ENCODE data around the gene MAP2K7. TPM values are rescaled to one million over a fixed set of nuclear protein-coding genes. Genes with fewer than 3 reads are reported as not detected.

Gene MAP2K7
- 34.4 and 42.1 TPM in 2 replicates for total RNA-seq
- long read RNA-seq, partial matches to known transcripts: 0 of 1 reads
- long read RNA-seq, other reads (novel, unspliced or antisense): 1 of 1 reads

DNA sequence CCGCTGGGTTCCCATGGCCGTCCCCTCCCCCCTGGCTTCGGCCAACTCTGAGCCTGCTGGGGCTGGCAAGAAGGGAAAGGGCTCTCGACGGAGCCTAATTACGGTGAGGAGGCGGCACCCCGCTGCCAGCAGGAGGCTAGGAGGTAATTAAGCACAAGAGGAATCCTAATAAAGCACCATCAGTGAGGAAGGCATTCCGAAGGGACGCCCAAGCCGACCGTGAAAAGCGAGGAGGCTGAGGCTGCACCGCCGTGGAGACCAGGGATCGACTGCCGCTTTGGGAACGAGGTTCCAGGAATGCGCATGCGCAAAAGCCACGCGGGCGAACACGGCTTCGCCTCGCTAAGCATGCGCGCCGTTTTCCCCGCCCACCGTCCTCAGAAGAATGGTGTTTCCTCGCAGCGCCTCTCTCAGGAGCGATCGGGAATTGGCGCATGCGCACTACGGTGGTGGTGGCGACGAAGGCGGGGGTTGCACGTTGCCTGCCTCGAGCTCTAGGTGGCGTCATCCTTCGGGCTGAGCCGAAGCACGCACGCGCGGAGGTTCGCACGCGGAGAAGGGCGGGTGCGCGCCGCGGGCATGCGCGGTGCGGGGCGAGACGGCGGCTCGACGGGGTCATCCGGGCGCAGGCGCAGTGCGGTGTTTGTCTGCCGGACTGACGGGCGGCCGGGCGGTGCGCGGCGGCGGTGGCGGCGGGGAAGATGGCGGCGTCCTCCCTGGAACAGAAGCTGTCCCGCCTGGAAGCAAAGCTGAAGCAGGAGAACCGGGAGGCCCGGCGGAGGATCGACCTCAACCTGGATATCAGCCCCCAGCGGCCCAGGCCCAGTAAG is at the start of gene MAP2K7:
Gene MAP2K7, plus strand, starts transcription at position 634 of the 830 bp plus-strand sequence. Its CDS starts 68 bp downstream, at position 702.
- peak within 1 kb of the TSS; percentile 91 for H3K27ac Mint-ChIP-seq (ENCODE audit: unreplicated experiment)
- no peaks in the 10 kb centered on the region for H3K9me3 Mint-ChIP-seq (ENCODE audit: unreplicated experiment)
- H3K4me3 Mint-ChIP-seq (ENCODE audit: unreplicated experiment): peak within 1 kb of the TSS; percentile 82
- peak; percentile 100 for DNase-seq (ENCODE audit: extremely low spot score, unreplicated experiment)
- no peaks in the 10 kb centered on the region for H3K27me3 Mint-ChIP-seq (ENCODE audit: unreplicated experiment)
- peaks cover 3% of the 10 kb centered on the region for H3K36me3 Mint-ChIP-seq (ENCODE audit: unreplicated experiment)
- H3K4me1 Mint-ChIP-seq (ENCODE audit: unreplicated experiment): peaks cover 26% of the 10 kb centered on the region
- TF ChIP-seq, protein P1, sequence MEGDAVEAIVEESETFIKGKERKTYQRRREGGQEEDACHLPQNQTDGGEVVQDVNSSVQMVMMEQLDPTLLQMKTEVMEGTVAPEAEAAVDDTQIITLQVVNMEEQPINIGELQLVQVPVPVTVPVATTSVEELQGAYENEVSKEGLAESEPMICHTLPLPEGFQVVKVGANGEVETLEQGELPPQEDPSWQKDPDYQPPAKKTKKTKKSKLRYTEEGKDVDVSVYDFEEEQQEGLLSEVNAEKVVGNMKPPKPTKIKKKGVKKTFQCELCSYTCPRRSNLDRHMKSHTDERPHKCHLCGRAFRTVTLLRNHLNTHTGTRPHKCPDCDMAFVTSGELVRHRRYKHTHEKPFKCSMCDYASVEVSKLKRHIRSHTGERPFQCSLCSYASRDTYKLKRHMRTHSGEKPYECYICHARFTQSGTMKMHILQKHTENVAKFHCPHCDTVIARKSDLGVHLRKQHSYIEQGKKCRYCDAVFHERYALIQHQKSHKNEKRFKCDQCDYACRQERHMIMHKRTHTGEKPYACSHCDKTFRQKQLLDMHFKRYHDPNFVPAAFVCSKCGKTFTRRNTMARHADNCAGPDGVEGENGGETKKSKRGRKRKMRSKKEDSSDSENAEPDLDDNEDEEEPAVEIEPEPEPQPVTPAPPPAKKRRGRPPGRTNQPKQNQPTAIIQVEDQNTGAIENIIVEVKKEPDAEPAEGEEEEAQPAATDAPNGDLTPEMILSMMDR (IDR thresholded peaks at IDR 0.05): peak; percentile 59

DNA sequence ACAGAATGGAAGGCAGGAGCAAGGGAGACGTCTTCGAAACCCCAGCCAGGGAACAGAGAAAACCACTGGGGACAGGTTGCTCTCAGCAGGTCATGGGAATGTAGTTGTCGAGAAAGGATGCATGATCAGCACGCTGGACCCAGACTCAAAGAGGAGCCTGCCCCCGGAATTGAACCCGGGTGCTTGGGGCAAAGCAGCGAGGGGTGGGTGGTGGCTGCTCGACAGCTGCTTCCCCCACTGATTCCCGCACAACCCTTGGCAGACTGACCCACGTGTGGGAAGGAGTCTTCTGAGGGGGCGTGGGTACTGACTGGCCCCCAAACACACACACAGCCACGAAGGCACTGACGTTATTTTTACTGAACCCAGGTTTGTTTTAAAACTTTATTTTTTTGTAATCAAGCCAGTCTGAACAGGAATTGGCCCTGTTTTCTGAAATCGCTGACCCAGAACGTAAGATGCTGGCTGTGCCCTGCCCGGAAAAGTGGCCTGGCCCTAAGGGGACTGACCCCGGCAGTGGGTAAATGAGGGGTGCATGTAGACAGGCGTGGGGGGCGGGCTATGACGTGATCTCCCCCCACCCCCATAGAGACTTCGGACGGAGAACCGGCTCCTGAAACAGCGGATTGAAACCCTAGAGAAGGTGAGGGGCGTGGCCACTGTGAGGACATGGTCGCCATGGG is 48.1 kb upstream of the MAP2K7 start:
- Mint-ChIP-seq H3K27me3 (ENCODE audit: unreplicated experiment) (no peaks in the 10 kb centered on the region), H3K27ac (ENCODE audit: unreplicated experiment) (no peak overlapping the region), H3K9me3 (ENCODE audit: unreplicated experiment) (no peaks in the 10 kb centered on the region), H3K4me3 (ENCODE audit: unreplicated experiment) (no peak overlapping the region), H3K4me1 (ENCODE audit: unreplicated experiment) (peaks cover 3% of the 10 kb centered on the region), H3K36me3 (ENCODE audit: unreplicated experiment) (peaks cover 2% of the 10 kb centered on the region)
- TF ChIP-seq, protein P1 (IDR thresholded peaks at IDR 0.05): no peak
- DNase-seq (ENCODE audit: extremely low spot score, unreplicated experiment): no peak

DNA sequence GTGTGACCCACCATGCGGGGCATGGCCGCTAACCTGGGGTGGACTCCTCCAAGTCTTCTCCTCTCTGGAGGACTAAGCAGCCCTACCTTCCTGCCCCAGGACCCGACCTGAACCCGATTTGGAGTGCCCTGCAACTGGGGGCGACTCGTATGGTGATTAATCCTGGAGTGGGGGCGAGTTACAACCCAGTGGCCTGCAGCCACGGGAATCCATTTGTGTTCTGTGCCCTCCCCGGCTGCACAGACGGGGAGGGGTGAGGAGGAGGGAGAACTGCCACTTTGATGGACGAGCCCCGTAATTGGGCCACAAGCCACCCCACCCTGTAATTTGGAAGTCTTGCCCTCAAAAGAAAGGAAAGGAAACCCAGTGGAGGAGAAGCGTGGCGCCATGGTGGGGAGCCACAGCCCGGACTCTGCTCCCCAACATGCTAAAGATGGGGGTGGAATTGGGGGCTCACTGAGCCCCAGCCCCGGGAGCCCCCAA is 47.5 kb upstream of the MAP2K7 start:
- no peak overlapping the region for H3K27ac Mint-ChIP-seq (ENCODE audit: unreplicated experiment)
- peaks cover 3% of the 10 kb centered on the region for H3K4me1 Mint-ChIP-seq (ENCODE audit: unreplicated experiment)
- H3K27me3 Mint-ChIP-seq (ENCODE audit: unreplicated experiment): no peaks in the 10 kb centered on the region
- peaks cover 2% of the 10 kb centered on the region for H3K36me3 Mint-ChIP-seq (ENCODE audit: unreplicated experiment)
- no peak overlapping the region for H3K4me3 Mint-ChIP-seq (ENCODE audit: unreplicated experiment)
- TF ChIP-seq, protein P1 (IDR thresholded peaks at IDR 0.05): no peak
- no peaks in the 10 kb centered on the region for H3K9me3 Mint-ChIP-seq (ENCODE audit: unreplicated experiment)
- no peak for DNase-seq (ENCODE audit: extremely low spot score, unreplicated experiment)

DNA sequence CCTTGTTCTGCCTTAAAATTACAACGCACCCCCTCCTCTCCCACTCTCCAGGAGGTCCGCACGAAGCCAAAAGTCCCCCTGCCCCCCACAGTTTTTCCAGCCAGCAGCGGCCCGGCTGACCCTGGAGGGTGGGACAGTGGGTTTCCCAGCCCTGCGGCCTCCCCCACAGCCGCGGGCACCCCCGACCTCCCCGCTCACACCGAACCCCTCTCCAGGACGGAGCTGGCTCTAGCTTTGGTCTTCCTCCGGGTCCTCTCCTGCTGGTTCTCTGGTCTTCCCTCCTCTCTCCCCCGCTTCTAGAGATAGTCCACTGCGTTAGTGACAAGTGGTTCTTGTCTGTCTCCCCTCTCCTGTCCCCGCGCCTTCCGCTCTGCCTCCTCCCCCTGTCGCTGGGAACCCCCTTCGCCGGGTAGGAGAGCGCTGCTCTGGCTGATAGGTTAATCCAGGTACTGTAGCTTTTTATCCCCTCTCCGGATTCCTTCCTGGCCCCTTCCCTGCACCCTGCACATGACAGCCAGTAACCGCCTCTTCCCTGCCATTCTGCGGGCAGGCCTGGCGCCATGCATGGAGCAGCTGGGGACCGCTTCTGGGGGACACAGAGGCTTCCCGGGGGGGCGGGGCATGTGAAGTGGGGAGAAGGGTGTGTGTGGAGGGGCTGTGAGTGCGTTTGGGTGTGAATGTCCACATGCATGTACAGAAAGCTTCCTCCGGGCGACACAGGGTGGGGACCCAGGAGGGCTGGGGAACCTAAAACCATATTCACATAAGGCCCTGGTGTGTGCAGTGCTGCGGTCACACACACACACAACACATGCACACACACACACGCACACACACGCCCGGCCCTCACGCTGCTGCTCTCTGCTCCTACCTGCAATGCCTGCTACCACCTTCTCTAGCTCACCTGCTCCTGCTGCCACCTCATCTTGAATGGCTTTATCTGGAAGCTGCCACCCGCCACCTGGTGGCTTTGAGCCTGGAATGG is 46.7 kb upstream of the MAP2K7 start:
- Mint-ChIP-seq H3K27me3 (ENCODE audit: unreplicated experiment) (no peaks in the 10 kb centered on the region), H3K27ac (ENCODE audit: unreplicated experiment) (no peak overlapping the region), H3K4me3 (ENCODE audit: unreplicated experiment) (no peak overlapping the region), H3K9me3 (ENCODE audit: unreplicated experiment) (no peaks in the 10 kb centered on the region), H3K4me1 (ENCODE audit: unreplicated experiment) (peaks cover 3% of the 10 kb centered on the region), H3K36me3 (ENCODE audit: unreplicated experiment) (peaks cover 2% of the 10 kb centered on the region)
- TF ChIP-seq, protein P1 (IDR thresholded peaks at IDR 0.05): no peak
- DNase-seq (ENCODE audit: extremely low spot score, unreplicated experiment): no peak
